CD4-positive, alpha-beta T cell treated with Interleukin-2 at 100 ng/mL for 4 hours (primary cell): ENCODE measurements around the gene TRPC5OS.

Experiments used
- DNase-seq: peaks from one replicate; pipeline ENCODE4 v3.0.0-alpha.2; 2020; ENCODE audit warnings: low spot score

TRPC5OS gene

DNA sequence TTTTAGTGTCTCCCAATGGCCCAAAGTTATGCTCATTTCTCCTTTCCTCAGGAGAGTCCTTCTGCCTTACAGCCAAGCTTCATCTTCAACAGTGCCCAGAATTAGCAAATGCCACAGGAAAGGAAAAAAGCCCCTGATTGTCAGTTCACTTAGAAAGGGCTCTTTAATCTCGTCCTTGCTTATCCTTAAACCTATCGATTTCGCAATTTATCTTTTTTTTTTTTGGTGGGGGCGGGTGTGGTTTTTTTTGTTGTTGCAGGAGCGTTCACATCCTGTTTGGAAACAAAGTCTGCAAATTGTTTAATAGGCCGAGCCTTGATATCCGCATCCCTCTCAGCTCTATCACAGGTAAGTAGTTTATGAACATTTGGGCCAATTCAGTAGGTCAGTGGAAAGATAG, 20.2 kb downstream of the TRPC5OS start:
- no peak for DNase-seq

DNA sequence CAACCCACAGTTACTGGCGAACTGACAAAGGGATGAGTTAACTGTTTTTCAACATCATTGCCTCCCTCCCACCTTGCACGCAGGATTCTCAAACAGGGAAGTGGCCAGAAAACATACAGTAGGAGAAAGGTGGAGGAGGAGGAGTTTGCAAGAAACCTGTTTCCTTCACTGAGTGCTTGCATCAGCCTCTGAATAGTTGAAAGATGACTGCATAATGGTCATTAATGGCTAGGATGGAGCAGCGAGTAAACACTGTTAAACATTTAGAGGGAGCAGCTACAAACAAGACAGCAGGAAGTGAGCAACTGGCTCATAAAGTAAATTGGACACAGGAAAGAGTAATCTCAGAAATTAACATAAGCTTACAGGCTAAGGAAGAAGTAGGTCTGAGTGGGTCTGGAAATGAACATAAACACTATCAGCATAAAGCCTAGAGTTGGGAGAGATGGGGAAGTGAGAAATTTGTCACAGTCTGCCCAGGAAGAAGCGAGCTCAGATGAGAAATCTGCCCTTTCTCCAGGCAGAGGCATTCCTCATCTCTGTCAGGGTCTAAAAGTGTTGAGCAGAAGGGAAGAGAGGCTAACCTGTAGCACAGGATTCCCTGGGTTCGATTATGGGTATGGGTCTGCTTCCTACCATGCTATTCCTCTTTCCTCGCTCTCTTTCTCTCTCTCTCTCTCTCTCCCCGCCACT, 38.6 kb downstream of the TRPC5OS start:
- DNase-seq: no peak

DNA sequence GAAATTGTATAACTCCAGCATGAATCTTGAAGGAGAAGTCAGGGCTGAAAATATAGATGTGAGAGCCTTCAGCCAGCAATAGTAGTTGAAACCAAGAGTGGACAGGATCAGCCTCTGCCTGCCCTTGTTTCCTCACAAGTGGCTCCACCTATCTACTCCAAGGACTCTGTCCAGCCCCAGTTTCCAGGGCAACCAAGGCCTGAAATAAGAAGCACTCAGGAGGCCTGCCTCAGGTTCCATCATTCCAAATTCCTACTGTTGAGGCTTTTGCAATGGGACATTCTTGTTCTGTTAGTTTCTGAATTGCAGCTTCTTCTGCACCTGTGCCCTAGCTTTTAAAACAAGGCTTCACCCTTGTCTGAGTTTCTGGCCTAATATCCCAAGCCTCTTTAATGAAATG, 41.6 kb downstream of the TRPC5OS start:
- DNase-seq: no peak

DNA sequence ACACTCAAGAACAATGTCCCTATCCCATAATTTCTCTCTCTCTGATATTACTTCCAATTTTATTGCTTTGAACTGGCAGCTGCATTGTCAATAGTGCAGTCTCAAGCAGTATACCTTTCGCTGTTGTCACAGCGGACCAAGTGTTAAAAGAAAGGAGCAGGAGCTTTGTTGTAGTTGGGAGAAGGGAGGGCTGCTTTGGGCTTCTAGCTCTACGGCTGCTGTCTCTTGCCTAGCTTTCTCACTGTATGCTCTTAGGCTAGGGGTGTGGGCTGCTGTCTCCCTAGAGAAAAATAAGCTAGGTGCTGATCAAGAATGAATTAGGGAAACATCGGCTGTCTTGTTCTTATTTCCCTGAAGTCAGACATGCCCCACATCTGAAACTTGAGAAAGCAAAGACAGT, 52.5 kb downstream of the TRPC5OS start:
- DNase-seq: no peak
